ENCODE results near the gene IPO4. TPM values are rescaled to one million over a fixed set of nuclear protein-coding genes. Genes with fewer than 3 reads are reported as not detected.

IPO4 gene
- total and polyA plus RNA-seq, 2 of the 13 experiments (the other 11 are each of a cell fraction or from before 2014, with no cell fraction given), result 39.0 to 179 TPM

DNA sequence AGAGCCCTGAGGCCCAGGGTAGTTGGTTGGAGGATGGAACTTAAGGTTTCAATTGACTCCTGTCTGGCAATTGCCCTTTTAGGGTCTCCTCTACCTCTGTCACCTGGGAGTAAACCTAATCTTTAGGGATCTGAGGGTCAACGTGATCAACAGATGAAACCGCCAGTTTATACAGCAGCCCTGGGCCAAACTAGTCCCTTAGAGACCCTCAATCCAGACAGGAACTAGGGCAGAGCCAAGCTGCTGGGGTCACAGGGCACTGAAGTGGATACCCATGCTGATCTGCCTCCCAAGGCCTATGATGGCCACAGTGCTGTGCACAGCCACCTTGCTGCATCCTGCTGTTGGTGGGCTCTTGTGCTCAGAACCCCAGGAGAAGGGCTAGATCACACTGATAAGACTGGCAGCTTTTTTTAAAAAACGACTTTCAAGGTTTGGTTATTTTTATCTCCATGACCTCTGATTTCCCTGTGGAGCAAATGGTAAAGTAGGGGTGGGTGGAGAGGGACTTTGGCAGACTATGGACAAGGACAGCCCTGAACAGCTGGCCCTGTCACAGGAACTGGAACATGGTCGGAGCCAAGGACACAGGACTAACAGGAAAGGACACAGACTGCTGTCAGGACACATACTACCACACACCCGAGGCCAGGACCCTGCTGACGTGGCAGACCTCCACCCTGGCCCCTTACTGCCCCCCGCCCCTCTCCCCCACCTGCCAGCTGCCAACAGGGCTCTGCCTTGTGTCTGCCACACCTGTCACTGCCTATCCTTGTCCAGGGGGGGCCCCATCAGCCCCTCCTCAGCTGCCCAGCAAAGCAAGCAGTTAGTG lies 57.7 kb downstream of the IPO4 start (continued):
- TF ChIP-seq MLX (CRISPR knock-in tag; IDR thresholded peaks at IDR 0.05) (peak; percentile 14; the same call in 1 of the 2 replicates), MXD4 (CRISPR knock-in tag; IDR thresholded peaks at IDR 0.05) (peak; percentile 80; the same call in 1 of the 2 replicates), ERF (CRISPR knock-in tag; IDR thresholded peaks at IDR 0.05) (peak; percentile 50), ZNF746 (CRISPR knock-in tag; IDR thresholded peaks at IDR 0.05) (no peak), THAP11 (CRISPR knock-in tag; IDR thresholded peaks at IDR 0.05) (peak; percentile 29; the same call in 1 of the 2 replicates), EEA1 (CRISPR knock-in tag; IDR thresholded peaks at IDR 0.05; ENCODE audit: borderline replicate concordance) (peak; percentile 87; the same call in 1 of the 2 replicates), MZF1 (CRISPR knock-in tag; IDR thresholded peaks at IDR 0.05; ENCODE audit: borderline replicate concordance) (no peak; the same call in none of the 2 replicates), AKAP8 (CRISPR knock-in tag; IDR thresholded peaks at IDR 0.05) (peak; percentile 90; the same call in 1 of the 2 replicates), PCBP1 (IDR thresholded peaks at IDR 0.05; ENCODE audit: borderline replicate concordance, low read depth, low read length) (0 out of 2 replicates have a peak, but pooled peaks have one; percentile 34), ZNF550 (CRISPR knock-in tag; IDR thresholded peaks at IDR 0.05; ENCODE audit: borderline replicate concordance) (0 out of 2 replicates have a peak, but pooled peaks have one; percentile 65), ZNF232 (CRISPR knock-in tag; IDR thresholded peaks at IDR 0.05; ENCODE audit: borderline replicate concordance) (no peak), PPARG (CRISPR knock-in tag; conservative IDR thresholded peaks at IDR 0.05) (peak; percentile 62), ZNF460 (CRISPR knock-in tag; IDR thresholded peaks at IDR 0.05; ENCODE audit: borderline replicate concordance) (no peak), GATA4 (IDR thresholded peaks at IDR 0.05; ENCODE audit: borderline replicate concordance, low read depth) (no peak), HNF4G (IDR thresholded peaks at IDR 0.05; ENCODE audit: borderline replicate concordance, low read depth, low read length) (0 out of 2 replicates have a peak, but pooled peaks have one; percentile 29), HNF4G (CRISPR knock-in tag; IDR thresholded peaks at IDR 0.05; ENCODE audit: borderline replicate concordance, low read depth) (no peak), ZNF850 (CRISPR knock-in tag; conservative IDR thresholded peaks at IDR 0.05) (no peak), KLF12 (CRISPR knock-in tag; IDR thresholded peaks at IDR 0.05; ENCODE audit: borderline replicate concordance) (no peak), ZNF772 (CRISPR knock-in tag; IDR thresholded peaks at IDR 0.05) (peak; percentile 85), SRF (IDR thresholded peaks at IDR 0.05; ENCODE audit: low read depth, low read length) (no peak), ZNF572 (CRISPR knock-in tag; IDR thresholded peaks at IDR 0.05) (peak; percentile 90), KDM4B (CRISPR knock-in tag; IDR thresholded peaks at IDR 0.05) (peak; percentile 93), KLF9 (CRISPR knock-in tag; IDR thresholded peaks at IDR 0.05; ENCODE audit: low read depth) (no peak; the same call in 1 of the 2 replicates), AHR (CRISPR knock-in tag; IDR thresholded peaks at IDR 0.05) (0 out of 2 replicates have a peak, but pooled peaks have one; percentile 78), ZNF430 (CRISPR knock-in tag; IDR thresholded peaks at IDR 0.05) (peak; percentile 82)
- TF ChIP-seq, protein P1, sequence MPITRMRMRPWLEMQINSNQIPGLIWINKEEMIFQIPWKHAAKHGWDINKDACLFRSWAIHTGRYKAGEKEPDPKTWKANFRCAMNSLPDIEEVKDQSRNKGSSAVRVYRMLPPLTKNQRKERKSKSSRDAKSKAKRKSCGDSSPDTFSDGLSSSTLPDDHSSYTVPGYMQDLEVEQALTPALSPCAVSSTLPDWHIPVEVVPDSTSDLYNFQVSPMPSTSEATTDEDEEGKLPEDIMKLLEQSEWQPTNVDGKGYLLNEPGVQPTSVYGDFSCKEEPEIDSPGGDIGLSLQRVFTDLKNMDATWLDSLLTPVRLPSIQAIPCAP (CRISPR knock-in tag; IDR thresholded peaks at IDR 0.05; ENCODE audit: low read depth), result no peak
- TF ChIP-seq, protein P2, sequence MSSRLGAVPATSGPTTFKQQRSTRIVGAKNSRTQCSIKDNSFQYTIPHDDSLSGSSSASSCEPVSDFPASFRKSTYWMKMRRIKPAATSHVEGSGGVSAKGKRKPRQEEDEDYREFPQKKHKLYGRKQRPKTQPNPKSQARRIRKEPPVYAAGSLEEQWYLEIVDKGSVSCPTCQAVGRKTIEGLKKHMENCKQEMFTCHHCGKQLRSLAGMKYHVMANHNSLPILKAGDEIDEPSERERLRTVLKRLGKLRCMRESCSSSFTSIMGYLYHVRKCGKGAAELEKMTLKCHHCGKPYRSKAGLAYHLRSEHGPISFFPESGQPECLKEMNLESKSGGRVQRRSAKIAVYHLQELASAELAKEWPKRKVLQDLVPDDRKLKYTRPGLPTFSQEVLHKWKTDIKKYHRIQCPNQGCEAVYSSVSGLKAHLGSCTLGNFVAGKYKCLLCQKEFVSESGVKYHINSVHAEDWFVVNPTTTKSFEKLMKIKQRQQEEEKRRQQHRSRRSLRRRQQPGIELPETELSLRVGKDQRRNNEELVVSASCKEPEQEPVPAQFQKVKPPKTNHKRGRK (CRISPR knock-in tag; IDR thresholded peaks at IDR 0.05), result no peak; the same call in 1 of the 2 replicates
- TF ChIP-seq, protein P3, sequence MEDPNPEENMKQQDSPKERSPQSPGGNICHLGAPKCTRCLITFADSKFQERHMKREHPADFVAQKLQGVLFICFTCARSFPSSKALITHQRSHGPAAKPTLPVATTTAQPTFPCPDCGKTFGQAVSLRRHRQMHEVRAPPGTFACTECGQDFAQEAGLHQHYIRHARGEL (CRISPR knock-in tag; IDR thresholded peaks at IDR 0.05), result 0 out of 2 replicates have a peak, but pooled peaks have one; percentile 12

All from HepG2 (cell line).